ENCODE data around the gene PCF11.

Gene PCF11

DNA sequence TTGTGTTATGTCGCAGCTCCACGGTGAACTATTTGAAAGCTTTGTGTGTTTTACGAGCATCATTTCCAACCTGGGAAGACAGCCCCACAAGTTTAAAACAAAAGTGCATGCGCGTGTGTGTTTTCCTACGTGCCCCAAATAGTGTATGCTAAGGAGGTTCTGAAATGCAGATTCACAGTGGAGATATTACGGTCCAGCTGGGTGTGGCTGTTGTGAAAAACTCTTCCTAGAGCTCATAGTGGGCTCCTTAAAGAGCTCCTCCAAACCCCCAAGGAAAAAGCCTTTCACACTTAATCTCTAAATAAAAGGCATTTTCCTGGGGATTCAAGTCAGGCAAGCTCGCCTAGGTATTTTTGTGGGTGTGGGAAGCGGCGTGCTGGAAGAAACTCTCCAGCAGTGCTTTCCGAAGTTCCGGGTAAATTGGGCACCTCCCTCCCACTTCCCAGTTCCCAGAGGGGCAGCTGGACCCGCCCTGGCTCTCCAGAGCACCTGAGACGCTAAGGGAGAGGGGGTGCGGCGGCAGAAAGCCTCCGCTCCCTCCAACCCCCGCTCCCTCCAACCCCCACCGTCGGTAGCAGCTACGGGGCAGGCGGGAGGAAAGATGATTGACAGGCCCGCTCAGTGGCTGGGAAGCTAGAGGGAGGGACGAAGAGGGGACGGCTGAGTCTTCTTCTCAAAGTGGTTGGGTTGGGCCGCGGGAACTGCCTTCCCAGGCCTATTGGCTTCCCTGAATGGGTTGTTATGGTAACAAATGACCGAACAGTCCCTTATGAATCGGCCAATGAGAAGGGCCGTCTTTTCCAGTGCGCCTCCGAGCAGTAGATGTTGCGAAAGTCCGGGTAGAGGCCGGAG lies 561 bp upstream of the PCF11 start:
- peak; percentile 99 for DNase-seq

DNA sequence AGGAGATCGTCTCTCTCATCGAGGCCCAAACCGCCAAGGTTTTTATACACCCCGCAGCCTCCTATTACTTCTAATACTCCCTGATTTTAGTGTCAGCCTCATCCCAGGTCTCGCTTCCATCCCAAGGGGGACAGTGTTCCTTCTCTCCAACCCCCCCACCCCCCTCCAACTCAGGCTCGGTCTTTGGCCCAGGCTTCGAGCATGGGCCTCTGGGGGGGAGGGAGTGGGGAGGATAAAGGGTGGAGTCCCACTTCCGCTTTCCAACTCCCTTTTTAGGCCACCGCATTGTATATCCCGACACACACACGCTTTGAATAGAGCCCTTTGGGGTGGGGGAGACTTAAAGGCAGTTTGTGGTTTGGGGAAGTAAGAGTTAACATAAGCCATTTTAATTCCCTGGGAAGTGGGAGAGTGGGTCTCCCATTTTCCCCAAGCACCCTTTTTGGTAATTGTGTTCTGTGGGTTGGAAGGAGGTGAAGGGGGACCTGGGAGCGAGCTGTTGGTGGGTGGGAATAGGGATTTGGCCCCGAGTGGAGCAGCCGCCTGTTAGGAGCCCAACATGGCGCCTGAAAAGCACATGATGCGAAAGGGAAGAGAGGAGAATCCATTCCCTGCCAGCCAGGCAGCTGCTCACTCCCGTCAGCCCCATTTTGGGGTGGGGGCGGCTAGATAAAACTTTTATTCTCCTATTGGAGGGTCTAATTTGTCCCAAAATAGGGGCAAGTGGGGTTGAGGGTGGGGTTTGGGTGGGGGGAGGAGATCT lies 844 bp downstream of the PCF11 start:
- no peak for DNase-seq

DNA sequence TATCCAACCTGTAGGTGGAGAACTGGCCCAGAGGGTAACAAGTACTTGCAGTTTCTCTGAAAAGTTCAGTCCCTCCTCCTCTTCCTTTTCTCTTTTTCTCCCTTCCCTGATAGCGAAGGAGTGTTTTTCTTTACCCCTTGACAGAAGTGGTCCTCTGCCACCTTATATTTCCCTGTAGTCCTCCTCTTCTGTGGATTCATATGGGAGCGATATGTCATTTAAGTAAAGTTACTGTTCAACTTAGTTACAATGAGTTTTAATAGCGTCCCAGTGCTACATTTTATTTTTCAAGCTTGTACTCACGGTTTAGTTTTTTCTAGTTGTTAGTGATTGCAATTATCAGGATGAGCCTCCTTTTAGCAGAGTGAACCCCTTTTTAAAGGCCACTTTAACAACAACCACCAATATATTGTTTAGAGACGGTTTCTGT lies 1.4 kb downstream of the PCF11 start:
- DNase-seq, result no peak

DNA sequence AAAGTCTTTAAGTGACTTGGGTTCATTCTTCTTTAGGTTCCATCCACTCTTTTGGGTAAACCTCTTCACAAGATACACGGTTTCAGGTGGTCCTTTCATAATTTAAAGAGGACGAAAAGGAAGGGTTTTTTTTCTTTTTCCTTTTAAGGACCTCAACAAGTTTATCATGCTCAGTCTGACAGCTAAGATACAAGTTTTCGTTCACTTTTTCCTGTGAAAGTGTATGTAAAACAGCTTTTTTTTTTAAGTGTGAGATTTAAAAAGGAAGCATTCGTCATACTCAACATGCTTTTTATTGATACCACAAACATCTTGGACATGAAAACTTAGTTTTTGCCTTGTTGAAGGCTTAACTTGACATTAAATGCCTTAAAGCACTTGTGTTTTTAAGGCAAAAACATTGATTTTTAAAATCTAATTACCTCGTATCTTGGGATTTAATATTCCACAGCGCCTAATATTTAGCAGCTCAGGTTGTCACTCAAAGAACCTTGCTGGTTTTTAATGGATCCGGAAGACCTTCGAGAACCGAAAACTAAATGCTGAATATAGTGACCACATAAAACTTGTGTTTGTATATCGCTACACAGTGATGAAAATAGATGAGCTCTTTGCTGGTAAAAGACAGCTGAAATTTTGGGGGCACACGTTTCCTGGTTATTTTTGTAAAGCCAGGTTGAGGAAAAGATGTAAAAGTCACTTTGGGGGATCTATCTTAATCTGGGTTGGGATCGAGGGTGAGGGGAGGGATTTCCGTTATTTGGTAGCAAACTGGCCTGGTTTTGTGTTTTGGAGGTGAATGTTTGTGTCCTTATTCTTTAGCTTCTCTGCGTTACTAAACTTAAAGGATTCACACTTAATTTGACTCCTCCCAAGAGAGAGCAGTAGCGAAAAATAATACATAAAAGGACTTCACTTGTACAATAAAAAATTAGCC lies 2.3 kb downstream of the PCF11 start:
- DNase-seq, result no peak

DNA sequence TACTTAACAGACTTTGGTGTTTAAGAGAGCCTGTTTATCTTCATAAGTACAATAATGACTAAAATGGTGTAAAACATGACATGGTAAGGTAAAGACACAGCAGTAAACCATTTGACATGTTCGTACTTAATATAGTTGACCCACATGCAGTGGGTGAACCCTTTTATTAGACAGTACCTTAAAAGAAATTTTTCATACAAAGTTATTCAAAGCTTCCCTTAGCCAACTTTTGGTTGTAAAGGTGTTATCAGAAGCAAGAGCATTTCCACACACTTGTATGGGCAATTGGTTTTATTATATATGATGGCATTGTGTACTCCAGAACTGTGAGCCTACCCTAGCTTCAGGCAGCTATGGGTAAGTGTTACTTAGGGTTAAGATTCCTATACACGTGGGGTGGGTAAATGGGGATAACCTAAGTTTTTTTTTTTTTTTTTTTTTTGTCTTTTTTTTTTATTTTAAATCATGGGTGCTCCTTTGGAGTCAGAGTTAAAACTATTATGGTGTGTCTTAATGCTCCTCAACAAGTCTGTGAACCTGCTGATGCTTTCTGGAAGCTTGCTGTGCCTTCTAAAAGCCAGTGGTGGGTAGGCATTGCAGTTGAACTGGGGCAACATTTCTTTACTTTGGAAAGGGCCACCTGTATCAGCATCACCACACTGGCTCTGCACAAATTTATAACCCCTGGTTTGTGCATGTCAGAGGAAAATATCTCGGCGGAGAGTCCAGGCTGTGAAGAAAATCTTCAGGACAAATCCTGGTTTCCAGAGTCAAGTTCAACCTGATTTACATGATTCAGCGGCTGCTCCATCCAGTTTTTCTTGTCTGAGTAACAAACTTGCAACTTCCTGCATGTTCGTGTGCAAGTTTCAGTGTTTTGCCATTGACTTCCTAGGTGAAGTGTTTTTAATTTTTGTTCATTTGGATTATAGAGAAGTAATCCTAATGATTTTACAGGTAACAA lies 3.3 kb downstream of the PCF11 start:
- DNase-seq, result no peak

DNA sequence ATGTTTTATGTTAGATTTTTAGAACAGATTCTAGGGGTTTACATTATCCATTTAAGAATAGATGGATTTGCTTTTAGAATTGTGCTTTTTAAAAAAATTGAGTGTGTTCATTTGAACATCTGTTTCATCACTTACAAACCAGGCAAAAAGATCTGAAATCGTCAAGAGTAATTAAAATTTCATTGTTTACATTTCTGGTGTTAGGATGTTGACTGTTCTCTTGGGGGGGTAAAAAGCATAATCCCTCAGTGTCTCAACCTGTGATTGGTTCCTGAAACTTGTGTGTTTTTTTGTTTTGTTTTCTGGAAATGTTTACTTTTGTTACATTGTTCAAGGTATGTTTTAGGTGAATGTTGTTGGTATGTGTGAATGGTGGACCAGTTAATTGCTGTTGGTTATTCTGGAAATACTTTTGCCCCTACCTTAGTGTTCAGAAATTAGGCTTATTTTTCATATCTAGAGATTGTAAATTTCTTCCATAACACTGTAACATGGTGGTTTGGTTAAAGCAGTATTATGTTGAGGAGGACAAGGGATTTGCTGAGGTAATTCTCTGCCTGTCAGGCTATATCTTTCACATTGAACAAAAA lies 4.8 kb downstream of the PCF11 start:
- no peak for DNase-seq

DNA sequence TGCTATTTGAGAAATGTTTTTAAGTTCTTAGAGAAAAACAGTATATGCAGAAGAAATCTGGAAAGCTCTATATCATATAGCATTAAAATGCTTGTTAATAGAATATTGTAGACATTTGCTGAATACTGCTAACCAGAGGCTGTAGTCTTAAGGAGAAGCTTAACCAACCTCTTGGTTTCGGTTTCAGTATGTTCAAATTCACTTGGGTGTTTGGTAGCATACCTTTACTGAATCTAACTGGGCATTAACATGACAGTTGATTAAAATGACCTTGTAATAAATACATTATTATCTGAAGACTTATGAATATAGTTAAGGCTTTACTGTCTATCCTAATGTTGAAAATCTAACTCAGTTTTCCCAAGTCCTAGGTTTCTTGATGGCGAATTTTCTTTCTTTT lies 5.4 kb downstream of the PCF11 start:
- DNase-seq, result no peak

DNA sequence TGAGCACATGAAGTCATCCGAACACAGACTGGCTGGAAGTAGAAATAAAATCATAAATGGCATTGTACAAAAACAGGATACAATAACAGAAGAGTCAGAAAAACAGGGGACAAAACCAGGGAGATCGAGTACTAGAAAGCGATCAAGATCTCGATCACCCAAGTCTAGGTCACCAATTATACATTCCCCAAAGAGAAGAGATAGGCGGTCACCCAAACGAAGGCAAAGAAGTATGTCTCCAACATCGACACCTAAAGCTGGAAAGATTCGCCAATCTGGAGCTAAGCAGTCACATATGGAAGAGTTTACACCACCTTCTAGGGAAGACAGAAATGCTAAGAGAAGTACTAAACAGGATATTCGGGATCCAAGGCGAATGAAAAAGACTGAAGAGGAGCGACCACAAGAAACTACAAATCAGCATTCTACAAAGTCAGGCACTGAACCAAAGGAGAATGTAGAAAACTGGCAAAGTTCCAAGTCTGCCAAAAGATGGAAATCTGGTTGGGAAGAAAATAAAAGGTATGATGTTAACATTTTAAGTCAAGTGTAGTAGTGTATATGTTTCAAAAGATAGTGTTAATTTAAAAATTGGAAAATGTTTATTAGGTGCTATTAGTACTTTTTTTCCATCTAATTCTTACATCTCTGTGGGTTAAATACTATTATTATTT lies 9.4 kb downstream of the PCF11 start:
- DNase-seq, result no peak

DNA sequence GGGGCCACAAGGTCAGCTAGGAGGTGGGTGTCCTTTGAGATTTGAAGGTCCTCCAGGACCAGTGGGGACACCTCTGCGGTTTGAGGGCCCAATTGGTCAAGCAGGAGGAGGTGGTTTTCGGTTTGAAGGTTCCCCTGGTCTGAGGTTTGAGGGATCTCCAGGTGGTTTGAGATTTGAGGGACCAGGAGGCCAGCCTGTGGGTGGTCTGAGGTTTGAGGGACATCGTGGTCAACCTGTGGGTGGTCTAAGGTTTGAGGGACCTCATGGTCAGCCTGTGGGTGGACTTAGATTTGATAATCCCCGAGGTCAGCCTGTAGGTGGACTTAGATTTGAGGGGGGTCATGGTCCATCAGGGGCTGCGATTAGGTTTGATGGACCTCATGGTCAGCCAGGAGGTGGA lies 11.8 kb downstream of the PCF11 start:
- DNase-seq, result no peak

DNA sequence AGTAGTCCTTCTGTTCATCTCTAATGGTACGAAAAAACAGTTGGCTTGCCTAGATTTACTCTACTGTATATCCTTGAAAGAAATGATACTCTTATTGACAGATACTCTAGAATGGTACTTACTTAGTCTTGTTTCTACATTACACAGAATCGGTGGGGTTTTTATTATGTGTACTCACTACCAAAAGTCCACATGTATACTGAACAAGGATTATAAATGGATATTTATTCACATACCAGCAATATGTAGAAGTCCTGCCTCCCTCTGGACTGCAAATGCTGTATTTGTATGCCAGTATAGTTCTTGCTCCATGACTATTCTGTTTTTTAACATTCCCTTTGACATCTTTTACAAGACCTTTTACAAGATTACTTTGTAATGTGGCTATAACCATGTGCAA lies 13.9 kb downstream of the PCF11 start:
- DNase-seq, result no peak

DNA sequence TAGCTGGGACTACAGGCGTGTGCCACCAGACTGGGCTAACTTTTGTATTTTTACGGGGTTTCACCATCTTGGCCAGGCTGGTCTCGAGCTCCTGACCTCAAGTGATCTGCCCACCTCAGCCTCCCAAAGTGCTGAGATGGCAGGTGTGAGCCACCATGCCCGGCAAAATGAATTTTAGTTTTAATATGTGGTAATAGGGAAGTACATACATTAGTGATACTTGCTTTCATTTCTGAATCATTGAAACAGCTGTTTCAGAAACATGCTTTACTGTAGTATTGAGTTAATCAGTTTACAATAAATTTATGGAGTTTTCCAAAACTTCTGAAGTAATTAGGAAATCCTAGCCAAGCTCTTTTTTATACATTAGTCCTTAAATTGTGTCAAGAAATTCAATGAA lies 15.6 kb downstream of the PCF11 start:
- no peak for DNase-seq

DNA sequence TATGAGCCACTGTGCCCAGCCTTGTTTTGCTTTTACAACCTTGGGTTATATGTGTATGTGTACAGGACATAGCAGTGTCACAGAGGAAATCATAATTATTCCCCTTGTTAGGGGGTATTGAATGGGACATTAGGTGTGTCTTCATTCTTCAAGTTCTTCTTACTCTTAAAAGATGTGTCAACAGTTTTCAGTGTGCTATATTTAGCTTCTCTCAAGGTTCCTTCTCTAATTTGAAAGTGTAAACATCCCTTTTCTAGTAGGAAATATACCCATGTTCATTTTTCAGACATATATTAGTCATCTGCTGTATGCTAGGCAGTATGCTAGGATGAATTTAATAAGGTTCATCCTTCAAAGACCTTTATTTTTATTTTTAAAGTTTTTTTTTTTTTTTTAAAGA lies 17.1 kb downstream of the PCF11 start:
- DNase-seq, result no peak

DNA sequence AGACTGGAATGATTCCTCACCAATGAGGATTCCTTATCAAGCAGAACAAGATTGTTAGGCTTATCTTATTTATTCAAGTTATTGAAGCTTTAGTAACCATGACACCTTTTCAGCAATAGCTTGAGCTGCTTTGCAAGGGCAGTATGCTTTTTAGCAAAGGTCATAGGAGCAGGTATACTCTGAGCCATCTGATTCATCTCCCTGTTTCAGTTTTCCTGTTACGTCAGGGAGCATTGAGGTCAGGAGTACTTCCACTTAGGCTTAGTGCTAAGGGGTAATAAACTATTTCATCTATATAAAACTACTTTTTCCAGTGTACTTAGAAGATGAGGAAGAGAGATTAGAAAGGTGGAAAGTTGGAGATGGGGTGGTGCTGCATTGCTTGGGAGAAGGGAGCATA lies 18.9 kb downstream of the PCF11 start:
- no peak for DNase-seq

DNA sequence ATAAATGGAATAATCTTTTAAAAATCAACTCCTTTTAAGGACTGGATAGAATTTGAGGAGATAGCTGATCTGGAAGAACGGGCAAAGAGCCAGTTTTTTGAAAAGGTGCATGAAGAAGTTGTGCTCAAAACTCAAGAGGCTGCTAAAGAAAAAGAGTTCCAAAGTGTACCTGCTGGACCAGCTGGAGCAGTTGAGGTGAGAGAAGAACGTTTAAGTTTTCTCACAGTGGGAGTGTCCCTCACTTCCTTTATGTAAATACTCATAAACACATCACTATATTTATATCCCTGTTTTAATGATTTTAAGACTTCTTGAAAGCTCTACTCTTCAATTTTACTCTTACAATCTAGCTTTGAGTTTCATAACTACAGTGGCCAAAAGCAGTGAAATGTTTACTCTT lies 24.9 kb downstream of the PCF11 start:
- no peak for DNase-seq

DNA sequence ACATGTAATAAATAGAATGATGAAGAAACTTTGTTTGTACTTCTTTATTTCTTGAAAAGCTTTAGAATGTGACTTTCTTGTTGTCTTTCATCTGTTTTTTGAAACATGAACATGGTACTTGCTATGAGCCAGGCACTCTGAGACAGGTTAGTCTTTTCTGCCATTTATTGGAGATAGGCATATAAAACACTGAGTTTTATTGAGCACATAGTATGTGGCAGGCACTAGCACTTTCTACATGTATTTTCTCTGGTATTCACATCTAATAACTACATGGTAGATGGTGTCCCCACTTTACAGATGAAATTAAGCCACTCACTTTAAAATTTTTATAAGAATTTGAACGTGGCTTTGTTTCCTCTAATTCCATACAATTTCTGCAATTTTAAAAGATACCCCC lies 28.8 kb downstream of the PCF11 start:
- no peak for DNase-seq

DNA sequence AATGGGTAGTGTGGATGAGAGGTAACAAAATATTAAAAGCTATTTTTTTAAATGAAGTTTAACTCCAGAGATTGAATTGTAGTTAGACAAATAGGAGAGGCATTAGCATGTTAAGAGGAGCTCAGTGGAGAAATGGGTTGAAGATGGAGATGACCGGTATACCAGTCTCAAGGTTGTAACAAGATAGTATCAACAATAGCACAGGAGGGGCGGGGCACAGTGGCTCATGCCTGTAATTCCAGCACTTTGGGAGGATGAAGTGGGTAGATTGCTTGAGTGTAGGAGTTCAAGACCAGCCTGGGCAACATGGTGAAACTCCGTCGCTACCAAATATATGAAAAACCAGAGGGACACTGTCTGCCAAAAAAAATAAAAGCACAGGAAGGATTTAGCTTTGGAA lies 30.5 kb downstream of the PCF11 start:
- DNase-seq, result no peak

DNA sequence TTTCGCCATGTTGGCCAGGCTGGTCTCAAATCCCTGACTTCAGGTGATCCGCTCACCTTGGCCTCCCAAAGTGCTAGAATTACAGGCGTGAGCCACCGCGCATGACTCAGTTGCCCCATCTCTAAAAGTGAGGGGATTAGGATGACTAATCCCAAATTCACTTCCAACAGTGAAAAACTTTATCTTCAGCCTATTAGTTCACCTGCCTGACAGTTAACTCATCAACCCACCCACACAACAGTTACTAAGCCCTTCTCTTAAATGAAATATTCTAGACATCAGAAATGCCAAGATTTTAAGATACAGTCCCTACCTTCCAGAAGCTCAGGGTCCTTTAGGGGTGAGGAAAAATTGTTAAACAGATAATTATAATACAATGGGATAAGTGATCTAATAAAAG lies 34.6 kb downstream of the PCF11 start:
- DNase-seq, result no peak

DNA sequence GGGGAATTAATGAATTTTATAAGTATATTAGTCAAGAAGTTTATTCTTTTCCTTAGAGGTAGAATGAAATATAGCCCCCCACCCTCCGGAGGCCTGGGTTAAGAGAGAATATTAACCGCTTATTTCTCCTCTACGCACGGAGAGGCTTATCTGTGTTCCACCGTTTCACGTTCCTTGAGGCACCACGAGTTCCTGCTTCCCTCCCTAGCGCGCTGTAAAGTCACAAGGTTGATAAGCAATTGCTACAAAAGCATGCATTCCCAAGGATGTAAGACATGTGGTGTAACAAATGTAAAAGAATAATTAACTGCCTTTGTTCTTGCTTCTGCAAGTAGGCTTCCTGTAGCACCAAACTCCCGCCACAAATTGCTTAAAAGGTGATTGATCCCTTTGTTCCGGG lies 35.1 kb downstream of the PCF11 start:
- DNase-seq, result no peak

DNA sequence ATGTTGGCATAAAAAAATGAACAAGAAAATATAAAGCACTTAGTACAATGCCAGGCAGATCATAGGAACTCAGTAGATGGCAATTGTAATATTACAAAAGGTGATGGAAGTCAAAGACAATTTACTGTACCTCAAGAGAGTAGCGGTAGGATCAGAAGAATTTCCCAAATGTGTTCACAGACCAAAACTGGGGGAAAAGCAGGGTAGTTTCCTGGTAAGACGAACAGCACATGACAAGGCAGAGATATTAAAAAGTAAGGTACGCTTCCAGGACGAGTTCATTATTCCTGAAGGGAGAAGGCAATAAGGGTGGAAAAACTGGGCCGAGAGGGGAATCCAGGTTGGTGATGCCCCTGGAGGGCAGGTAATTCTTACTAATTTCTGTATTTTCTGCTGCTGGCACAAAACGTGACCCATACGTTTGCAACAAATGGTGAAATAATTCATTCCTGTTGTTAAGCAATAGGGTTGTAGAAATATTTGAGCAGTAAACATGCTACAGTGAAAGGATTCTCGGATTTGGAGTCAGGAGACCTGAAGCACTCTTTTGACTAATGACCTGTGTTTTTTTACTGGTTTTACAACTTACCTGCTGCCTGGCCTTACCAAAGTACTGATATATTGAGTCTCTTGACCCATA lies 35.8 kb downstream of the PCF11 start:
- no peak for DNase-seq
